NCI-H748 (cell line): ENCODE results near the gene SP5.
"Not testable (repeated sequence)": the region's sequence is repeated elsewhere in the genome, so short reads cannot be mapped to it uniquely, and the experiment has no call there.

Experiments used
- DNase-seq: peaks from one replicate; lab custom pipeline; 2025; ENCODE audit not compliant: unreplicated experiment; lab: John Stamatoyannopoulos, UW

The SP5 gene

DNA sequence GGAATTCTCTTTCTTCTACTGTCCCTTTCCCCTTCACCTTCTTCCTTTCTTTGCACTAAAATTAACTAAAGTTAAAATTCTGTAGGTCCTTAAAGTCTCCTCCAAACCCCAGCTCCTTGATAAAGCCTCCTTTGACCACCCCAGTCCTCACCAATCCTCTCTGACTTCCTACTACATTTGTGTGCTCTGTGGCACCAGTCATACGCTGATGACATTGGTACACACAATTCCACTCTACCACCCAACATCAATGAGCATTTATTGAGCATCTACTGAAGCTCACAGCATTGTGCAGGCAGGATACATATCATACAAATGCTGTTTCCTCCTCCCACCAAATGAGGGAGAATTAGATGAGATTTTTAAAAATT is 4.5 kb upstream of the SP5 start:
- DNase-seq, result no peak

DNA sequence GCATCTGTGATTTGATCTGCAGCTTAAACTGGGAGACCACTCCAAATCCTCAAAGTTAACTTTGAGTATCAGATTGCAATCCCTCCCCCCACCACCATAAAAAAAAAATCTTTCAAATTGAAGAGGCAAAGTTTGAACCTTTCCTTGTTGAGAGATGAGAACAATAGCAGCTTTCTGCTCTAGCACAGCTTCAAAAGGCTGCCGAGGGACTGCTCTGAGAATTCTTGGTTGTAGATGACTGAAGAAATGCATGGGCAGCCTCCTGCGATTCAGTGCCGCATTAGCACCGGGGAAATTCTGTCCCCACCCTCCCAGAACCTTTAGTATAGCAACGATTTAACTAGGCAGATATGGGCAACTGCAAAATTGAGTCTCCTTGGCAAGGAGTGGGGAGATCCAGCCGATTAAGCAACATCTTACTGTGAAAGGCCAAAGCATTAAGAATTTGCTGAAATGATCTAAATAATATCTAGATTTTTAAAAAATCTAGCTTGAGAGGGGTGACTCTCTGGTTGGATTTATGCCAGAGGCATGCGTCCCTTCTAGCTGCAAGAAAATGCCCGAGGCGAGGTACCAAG is 3.9 kb upstream of the SP5 start:
- DNase-seq, result peak; percentile 28

DNA sequence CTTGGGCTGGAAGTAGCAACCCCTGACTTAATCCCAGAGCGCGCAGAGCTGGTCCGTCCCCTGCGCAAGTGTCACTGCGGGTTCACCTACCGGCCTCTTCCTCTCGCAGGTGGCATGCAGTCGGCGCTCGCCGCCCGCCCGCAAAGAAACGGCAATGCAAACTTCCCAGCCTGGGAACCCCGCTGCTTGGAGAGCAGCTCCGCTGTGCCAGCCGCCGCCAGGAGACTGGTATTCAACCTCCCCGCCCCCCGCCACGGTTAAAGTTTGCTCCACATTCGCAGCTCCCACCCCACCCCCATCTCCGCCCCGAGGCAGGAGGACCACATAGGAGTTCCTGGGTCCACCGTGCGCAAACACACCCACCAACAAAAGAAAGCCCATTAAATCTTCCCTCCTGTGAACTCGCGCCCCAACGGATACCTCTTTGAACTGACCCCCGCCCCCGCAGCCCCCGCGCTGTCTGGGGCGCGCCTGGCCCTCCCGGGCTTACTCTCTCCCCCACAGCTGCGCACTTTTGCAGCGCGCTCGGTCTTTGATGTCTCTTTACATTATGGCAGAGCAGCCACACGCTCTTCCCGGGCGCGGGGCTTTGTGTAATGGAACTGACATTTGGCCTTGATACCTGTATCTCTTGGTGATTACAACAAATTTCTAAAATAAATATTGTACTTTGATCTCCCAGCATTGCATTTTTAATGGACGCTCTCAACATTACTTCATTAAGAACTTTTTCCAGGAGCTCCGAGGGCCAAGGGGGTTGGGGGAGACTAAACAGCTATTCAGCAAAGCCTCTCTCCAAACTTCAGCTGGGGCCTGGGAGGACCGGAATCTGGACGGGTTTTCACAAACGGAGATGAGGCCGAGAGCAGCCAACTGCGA is 3.1 kb upstream of the SP5 start:
- DNase-seq, result peak; percentile 74

DNA sequence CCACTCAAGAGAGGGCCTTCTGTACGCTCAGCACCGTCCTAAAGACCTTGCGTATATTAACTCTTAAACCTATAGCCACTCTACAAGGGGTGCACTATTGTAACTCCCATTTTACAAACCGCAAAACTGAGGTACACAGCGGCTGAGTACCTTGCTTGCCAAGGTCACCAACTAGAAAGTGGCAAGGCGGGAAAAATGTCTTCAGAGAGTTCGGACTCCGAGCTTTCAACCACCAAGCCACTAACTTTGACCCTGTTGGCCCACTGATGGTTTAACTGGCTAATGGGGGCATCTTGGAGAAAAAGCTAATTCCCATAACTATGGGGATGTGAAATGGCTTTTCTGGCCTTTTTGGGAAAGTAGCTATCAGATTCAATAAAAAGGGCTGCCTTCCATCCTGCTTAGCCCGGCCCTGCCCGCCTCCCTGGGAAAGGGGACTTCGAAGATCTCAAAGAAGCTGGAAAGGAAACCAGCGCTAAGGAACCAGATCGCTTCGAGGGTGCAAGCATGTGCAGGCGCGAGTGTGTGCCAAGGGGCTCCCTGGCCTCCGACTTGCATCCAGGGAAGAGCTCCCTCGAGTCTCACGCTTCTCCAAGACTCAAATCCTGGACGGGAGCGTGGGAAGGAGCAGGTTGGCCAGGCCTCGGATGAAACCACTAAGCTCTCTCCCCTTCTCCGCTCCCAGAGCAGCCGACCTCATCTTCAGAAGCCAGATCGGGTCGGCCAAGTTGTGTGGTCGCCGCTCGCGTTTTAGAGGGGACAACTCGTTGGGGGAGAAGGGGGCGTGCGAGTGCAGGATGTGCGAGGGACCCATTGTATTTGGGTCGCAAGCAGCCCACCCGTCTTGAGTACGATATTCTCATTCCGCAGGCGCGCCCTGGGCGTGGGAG is 2.2 kb upstream of the SP5 start:
- no peak for DNase-seq

DNA sequence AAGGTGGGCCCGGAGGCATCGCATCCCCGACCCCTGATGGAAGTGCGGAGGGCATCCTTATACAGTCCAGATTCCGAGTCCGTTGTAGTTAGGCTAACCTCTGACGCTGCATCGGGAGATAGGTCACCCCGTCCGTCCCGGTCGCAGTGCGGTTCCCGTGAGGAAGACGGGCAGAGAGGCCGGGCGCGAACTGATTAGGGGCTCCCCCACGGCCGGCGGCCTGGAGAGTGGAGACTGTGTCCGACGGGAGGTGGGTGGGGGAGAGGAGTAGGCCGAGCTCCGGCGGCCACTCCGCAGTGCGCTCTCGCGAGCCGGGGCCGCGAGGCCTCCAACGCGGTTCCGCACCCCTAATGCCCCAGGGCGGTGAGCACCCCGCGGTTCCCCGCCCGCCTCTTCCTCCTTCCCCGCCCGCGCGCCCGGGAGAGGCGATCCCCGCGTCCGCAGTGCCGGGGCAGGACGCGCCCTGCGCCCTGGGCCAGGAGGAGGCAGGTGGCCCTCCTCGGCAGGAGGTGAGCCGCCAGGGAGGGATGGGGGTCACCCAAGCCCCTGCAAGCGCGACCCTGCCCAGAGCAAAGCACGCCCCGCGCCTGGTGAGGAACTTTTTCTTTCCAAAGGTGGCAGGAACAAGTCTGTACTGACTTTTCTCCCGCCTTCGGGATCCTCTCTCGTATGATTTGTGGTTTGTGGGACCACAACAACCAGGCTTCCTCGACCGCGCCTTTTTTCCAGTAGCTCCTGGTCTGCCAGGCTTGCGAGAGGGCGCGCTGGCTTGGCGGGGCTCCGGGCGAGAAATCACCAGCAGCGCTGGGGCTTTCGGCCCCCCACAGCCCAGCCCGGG is 1.4 kb upstream of the SP5 start:
- DNase-seq, result peak; percentile 52

DNA sequence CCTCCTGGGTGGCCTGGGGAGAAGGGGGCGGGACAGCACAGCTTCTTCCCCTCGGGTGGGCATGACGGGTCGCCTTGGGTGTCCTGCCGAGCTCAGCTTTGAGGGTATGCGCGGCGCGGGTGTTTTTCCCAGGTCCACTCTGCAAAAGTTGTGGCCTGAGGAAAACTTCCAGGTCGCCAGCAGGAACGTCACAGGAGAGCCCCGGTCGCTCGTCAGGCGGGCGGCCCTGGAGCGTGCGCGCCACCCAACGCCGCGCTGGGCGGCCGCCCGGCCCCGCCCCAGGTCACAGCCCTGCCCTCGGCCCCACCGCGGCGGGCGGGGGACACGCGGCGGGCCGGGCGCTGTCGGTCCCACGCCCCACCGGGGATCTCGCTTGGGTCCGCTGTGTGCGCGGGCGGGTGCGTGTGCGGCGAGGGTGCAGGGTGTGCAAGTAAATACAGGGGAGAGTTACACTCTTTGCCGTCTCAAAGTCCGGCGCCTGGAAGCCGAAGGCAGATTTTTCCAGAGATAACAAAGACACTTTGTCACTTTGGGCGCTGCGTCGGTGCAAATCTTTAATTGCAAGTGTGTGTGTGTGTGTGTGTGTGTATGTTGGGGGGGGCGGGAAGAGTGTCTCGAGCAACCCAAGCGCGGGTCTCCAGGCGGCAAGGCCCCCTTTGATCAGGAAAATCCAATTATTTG is 616 bp upstream of the SP5 start:
- peak; percentile 63 for DNase-seq

DNA sequence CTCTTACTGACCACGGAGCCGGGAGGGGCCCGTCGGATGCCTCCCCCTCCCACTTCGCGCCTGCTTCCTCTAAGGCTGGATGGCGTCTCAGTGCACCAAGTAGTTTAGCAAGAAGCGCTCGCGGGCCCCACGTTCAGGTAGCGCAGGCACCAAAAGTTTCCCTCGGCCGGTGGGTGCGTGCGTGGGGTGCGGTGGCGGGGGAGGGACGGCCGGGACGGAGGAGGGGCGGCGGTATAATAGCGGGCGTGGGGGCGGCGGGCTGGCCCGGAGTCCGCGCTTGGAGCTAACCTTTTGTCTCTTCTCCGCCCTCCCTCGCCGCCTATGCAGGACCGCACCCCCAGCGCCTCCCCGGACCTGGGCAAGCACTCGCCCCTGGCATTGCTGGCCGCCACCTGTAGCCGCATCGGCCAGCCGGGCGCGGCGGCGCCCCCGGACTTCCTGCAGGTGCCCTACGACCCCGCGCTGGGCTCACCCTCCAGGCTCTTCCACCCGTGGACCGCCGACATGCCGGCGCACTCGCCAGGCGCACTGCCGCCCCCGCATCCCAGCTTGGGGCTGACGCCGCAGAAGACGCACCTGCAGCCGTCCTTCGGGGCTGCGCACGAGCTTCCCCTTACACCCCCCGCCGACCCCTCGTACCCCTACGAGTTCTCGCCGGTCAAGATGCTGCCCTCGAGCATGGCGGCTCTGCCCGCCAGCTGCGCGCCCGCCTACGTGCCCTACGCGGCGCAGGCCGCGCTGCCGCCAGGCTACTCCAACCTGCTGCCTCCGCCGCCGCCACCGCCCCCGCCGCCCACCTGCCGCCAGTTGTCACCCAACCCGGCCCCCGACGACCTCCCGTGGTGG is 1.0 kb downstream of the SP5 start:
- peak; percentile 81 for DNase-seq

DNA sequence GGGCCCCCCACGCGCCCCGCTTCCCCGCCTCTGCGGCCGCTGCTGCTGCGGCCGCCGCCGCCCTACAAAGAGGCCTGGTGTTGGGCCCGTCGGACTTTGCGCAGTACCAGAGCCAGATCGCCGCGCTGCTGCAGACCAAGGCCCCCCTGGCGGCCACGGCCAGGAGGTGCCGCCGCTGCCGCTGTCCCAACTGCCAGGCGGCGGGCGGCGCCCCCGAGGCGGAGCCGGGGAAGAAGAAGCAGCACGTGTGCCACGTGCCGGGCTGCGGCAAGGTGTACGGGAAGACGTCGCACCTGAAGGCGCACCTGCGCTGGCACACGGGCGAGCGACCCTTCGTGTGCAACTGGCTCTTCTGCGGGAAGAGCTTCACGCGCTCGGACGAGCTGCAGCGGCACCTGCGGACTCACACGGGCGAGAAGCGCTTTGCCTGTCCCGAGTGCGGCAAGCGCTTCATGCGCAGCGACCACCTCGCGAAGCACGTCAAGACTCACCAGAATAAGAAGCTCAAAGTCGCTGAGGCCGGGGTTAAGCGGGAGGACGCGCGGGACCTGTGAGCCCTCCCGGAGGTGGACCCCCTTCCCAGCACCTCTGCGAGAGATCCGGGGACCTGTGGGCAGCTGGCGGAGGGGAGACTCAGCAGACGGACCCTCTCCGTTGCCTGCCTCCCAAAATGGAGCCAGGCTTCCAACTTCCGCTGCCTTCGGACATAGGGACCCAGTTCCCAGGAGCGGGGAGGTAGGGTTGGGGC is 1.9 kb downstream of the SP5 start:
- peak; percentile 89 for DNase-seq

DNA sequence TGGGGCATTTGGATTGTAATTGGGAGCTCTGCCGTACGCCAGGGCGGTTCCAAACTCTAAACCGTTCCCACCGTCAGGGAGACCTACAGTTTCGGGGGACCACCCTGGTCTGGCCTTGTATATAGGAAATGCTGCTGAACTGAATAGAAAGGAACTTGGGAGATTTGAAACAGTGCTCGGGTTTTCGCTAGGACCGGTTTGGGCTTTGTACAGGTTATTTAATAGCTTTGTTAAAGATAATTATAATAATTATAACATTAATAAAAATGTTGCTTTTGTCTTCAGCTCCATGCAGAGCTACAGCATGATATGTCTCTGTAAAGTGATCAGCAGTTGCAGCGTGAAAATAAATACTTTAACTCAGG is 2.4 kb downstream of the SP5 start:
- no peak for DNase-seq

DNA sequence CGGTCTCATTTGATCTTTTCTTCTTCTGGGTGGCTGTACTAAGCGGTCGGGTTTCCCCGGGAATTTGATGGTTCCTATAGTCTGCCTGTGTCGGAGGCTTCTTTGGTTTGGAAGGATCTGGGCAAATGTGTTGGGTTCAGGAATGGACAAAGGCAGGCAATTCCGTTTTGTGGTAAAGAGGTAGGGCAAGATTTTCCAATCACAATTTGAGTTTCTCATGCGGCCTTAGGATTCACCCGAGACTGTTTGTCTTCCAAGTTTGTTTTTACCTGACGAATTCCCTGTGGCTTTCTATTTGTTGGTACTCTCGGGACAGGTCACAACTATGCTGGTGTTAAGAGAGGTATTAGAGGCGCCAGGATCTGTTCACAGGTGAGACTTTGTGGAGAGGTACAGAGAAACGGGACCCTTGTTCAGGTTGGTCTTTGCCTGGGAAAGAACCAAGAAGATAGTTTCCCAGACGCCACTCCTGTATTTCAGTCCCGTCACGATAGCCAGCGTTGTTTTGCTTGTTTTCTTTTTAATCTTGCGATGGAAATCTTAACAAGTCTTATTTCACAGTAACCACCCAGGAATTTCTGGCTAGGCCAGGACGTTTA is 3.0 kb downstream of the SP5 start:
- DNase-seq, result peak; percentile 23

DNA sequence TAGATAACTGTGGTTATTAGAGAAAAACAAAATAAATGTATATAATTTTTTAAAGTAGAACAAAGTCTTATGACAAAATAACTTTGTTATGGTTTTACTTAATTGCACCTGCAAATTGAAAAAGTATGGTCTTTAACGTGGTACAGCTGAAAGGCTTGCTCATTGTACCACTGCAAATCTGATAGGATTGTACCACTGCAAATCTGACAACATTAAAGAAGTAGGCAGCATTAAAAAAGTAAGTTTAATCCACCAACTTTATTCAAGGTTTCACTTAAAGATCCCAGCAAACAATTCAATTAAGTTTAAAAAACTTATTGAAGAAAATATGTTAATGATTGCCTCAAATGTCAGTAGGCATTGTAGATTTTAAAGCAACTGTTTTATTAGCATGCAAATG is 4.7 kb downstream of the SP5 start:
- no peak for DNase-seq

DNA sequence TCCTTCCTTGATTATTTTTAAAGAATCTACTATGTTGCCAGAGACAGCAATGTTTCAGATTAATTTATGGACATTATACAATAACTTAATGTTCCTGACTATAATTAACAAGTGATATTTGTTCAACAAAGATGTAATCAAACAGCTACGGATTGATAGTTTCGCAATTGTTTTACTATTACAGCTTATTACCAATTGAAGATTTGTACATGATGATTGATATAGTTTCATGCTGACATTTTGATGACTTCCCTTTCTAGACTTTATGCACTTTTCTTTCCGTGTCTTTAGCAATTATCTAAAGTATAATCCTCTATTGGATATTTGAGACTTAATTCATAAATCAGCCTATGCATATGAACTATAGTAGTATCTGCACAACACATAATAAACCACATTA is 6.5 kb downstream of the SP5 start:
- DNase-seq, result no peak

DNA sequence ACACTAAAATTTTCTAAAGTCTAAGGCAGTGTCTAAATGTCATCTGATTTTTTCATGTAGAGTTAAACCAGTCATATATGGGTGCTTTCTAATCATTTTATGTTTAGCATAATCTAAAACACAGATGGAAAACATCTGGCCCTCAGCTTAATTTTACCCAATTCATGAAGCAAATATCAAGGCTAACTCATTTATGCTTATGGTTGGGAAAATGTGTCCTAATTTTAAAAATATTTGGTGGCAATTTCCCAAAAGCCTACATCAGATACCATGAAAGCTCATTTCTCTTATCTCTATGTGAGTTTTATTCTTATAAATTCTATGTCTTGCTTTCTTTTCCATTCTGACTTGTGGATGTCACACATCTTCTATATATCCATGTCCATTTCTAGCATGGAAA is 7.2 kb downstream of the SP5 start:
- DNase-seq, result no peak

DNA sequence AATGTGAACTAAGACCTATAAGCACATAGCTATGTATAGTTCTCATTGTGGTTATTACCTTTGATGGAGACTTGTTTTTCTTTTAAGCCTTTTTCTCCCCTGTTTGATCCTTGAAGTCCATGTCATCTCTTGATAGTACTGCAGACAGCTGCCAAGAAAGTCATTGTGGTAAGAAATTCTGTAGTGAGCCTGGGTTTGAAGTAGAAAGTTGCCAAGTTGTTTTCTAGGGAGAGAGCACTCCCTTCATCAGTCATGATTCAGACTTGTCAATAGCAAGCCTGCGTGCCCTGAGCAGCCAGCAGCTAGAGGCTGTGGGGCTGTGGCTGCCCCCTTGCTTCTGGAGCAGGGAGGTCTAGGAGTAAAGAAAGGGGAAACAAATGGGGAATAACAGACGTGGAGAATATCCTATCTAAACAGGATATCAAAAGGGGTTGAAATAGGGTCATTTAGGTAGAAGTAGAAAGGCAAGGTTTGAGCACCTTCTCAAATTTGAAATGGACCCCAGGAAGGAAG is 8.4 kb downstream of the SP5 start:
- no peak for DNase-seq

DNA sequence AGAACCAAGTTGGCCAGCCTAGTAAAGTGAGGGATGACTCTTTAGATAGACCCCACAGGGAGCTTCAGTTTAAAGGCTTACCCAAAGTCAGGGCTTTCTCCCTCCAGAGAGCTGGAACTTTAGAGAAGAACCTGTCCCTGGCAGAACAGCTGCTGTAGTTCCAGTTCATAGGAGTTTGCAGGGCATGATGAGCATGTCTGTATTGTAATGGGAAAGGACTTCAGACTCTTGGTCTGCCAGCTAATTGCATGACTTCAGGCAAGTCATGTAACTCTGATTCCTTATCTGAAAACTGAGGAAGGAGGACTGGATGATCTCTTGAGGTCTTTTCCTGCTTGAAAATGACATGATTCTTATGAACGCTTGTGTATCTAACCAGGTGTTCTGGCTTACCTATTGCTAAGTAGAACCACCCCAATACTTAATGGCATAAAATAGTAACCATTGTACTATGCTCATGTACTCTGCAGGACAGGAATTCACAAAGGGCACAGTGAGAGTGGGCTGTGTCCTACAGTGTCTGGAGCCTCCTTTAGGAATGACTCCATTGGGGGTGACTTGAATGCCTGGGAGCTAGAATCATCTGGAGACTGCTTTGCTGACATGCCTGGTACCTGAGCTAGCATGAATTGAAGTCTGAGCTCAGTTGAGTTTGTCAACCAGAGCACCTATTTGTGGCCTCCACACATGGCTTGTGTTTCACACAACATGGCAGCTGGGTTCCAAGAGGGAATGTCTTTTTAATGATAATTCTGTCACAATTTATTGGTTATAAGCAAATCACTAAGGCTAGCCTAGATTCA is 18.9 kb downstream of the SP5 start:
- no peak for DNase-seq

DNA sequence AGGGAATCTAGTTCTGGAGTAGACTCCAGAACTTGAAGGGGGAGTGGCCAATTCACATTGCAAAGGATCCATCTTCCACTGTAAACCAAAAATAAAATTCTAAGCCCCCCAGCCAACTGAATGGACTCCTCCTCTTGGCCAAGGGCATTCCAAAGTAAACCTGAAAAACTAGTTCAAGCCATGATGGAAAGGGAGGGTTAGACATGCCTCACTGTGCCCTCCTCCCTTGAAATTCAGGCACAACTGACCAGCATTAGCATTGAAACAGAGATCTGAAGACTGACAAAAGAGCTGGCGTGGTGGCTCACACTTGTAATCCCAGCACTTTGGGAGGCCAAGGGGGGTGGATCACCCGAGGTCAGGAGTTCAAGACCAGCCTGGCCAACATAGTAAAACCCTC is 19.5 kb downstream of the SP5 start:
- DNase-seq, result not testable (repeated sequence)

DNA sequence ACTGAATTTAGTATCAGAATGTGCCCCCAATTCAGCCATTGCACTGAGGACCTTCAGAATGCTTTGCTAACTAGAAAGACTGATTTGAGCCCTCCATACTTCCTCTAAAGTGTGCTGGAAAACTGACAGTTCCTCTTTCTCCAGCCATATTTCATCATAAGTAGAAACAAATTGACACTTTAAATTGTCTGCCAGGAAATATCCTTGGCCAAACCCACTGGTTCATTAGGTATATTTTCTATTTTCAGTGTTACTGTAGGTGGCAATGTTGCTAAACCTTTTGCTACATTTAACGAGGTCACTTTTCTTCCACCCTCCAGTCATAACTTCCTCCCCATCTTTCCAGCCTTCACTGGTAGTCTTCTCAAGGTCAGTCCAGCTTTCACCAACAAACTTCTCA is 21.5 kb downstream of the SP5 start:
- DNase-seq, result no peak
